Fibroblast of the aortic adventitia (primary cell): Measurements from ENCODE around the gene IFTAP. TPM values are rescaled to one million over a fixed set of nuclear protein-coding genes. Genes with fewer than 3 reads are reported as not detected.
A peak's percentile ranks its signal among the peaks of the same experiment; 100 is the strongest.

Source experiments
- DNase-seq: peaks from one replicate; pipeline ENCODE4 v3.0.0-alpha.2; 2010; ENCODE audit warnings: low read depth
- H3K4me3 ChIP-seq: 2 replicates; pipeline ENCODE4 v1.5.1; 2011; ENCODE audit warnings: low read depth, mild to moderate bottlenecking, control low read depth, low read length, moderate library complexity
- total RNA-seq: library from RNA; depleted of rRNA; stranded (reverse); fragments of >200 nt; gene quantifications from 2 replicates; pipeline ENCODE4 v1.2.3, GENCODE V29; 2012; ENCODE audit warnings: low replicate concordance
- TF ChIP-seq, protein P1 (sequence below): IDR thresholded peaks from 2 replicates; pipeline ENCODE4 v1.5.1; 2011; ENCODE audit warnings: mild to moderate bottlenecking, low read length, control low read depth, inconsistent platforms; ENCODE audit not compliant: insufficient read depth

IFTAP gene
- total RNA-seq, 1 donor = 43.8 TPM

- H3K4me3 ChIP-seq = no peak overlapping the region
- TF ChIP-seq, protein P1, sequence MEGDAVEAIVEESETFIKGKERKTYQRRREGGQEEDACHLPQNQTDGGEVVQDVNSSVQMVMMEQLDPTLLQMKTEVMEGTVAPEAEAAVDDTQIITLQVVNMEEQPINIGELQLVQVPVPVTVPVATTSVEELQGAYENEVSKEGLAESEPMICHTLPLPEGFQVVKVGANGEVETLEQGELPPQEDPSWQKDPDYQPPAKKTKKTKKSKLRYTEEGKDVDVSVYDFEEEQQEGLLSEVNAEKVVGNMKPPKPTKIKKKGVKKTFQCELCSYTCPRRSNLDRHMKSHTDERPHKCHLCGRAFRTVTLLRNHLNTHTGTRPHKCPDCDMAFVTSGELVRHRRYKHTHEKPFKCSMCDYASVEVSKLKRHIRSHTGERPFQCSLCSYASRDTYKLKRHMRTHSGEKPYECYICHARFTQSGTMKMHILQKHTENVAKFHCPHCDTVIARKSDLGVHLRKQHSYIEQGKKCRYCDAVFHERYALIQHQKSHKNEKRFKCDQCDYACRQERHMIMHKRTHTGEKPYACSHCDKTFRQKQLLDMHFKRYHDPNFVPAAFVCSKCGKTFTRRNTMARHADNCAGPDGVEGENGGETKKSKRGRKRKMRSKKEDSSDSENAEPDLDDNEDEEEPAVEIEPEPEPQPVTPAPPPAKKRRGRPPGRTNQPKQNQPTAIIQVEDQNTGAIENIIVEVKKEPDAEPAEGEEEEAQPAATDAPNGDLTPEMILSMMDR = no peak
- DNase-seq = no peak
Observed at GRCh38 chr11:36693139-36693843, 99.0 kb downstream of the IFTAP start.

- TF ChIP-seq, protein P1 = no peak
- DNase-seq = no peak
- no peak overlapping the region for H3K4me3 ChIP-seq
Observed at GRCh38 chr11:36695111-36695510, 100.8 kb downstream of the IFTAP start.

GRCh38 chr11:36695571-36695970 lies 101.3 kb downstream of the IFTAP start:
- DNase-seq = no peak
- H3K4me3 ChIP-seq = no peak overlapping the region
- TF ChIP-seq, protein P1 = no peak

DNA sequence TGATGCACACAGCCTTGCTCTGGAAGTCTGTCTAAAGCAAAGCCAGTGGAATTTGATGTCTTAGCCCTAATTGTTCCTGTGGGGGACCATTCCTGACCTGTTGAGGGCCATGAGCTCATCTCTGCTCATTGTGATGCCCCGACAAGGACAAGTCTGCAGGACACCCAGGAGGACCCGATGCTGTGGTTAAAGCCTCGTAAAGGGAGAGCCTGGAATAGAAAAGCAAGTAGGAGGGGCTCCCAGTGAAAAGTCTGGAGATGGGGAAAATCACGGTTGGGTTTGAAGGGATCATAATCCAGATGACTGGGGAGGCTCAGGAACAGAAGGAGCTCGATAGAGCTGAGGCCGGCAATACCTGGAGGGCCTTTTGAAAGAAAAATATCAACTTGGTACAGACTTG lies 102.2 kb downstream of the IFTAP start:
- TF ChIP-seq, protein P1 = no peak
- DNase-seq = no peak
- no peak overlapping the region for H3K4me3 ChIP-seq

DNA sequence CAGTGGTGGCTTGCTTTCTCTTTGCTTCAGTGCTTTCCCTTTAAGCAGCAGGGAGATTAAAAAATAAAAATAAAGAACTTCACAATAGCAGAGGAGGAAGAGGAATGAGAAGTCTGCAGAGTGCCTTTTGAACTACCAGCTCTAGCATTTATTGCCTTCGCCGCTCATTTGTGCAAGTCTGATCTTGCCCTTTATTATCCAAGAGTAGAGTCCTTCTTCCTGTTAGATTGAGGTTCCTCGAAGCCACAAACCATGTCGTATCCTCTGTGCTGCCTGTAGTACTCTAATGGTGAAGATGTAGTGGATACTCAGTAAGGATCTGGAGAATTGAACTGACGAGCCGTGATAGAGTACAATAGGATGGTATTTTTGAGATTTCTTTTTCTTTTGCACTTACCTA lies 105.0 kb downstream of the IFTAP start:
- TF ChIP-seq, protein P1 = no peak
- DNase-seq = no peak
- H3K4me3 ChIP-seq = no peak overlapping the region

DNA sequence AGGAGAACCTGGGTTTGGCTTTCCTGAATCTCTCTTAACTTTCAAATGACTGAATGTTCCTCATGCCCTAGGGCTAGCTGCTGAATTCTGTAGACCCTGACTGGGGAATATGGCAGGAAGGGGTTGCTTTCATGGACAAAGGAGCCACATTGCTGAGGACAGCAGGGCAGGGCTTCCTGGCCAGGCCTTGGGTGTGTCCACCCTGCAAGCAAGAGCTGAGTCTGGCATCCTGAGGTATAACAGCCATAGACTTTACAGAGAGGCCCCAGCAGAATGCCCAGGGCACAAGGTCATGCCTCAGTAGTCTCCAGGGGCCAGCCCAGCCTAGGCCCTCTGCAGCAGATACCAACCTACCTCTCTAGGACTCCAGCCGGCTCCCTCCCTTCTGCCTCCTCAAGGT lies 105.9 kb downstream of the IFTAP start:
- DNase-seq = no peak
- no peak overlapping the region for H3K4me3 ChIP-seq
- TF ChIP-seq, protein P1 = no peak

DNA sequence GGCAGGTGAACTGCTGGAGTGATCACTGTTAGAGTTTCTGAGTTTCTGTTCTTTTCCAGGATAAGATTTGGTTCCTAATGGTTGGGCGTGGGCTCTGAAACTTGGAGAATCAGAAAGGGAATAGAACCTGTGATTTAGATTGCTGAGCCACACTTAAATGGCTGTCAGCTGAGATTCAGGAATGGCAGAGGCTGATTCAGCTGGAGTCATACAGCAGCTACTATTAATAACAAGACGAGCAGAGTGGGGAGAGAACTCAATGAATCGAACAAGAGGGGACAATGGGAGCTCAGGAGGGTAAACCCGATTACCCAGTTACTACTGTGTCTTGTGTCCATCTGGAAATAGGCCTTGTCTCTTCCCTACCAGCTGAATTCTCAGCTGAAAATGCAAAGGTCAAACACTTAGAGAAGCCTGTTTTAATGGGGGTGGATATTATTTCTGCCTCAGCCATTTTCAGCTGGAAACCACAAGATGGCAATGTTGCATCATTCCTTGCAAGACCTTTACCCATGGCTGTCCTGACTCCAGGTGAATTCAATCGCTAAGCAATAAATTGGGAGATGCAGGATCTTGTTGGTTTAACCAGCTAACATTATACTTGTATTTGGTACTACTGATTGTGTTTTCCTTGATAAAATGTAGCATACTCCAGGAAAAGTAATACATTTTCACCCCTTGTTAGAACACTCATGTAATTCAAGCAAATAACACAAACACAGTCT lies 108.2 kb downstream of the IFTAP start:
- H3K4me3 ChIP-seq = no peak overlapping the region
- DNase-seq = peak; percentile 84
- TF ChIP-seq, protein P1 = peak; percentile 88
